Endothelial cell (in vitro differentiated cells): ENCODE results near the gene DNAJC8. TPM values are rescaled to one million over a fixed set of nuclear protein-coding genes. Genes with fewer than 3 reads are reported as not detected.

Source experiments
- DNase-seq: peaks from one replicate; pipeline ENCODE4 v3.0.0; 2021; ENCODE audit warnings: low spot score
- H3K27ac Mint-ChIP-seq: one replicate; pipeline ENCODE4 v1.8.0; 2021; ENCODE audit warnings: mixed read lengths, inconsistent platforms; ENCODE audit not compliant: unreplicated experiment
- H3K27me3 Mint-ChIP-seq: one replicate; pipeline ENCODE4 v1.8.0; 2021; ENCODE audit warnings: mild to moderate bottlenecking, moderate library complexity, mixed read lengths, inconsistent platforms; ENCODE audit not compliant: unreplicated experiment
- H3K36me3 Mint-ChIP-seq: one replicate; pipeline ENCODE4 v1.8.0; 2021; ENCODE audit warnings: mild to moderate bottlenecking, low read depth, mixed read lengths, inconsistent platforms; ENCODE audit not compliant: unreplicated experiment
- H3K4me1 Mint-ChIP-seq: one replicate; pipeline ENCODE4 v1.8.0; 2021; ENCODE audit warnings: mild to moderate bottlenecking, mixed read lengths, inconsistent platforms; ENCODE audit not compliant: unreplicated experiment
- H3K4me3 Mint-ChIP-seq: one replicate; pipeline ENCODE4 v1.8.0; 2021; ENCODE audit warnings: mild to moderate bottlenecking, mixed read lengths, inconsistent platforms; ENCODE audit not compliant: unreplicated experiment
- H3K9me3 Mint-ChIP-seq: one replicate; pipeline ENCODE4 v1.8.0; 2021; ENCODE audit warnings: mixed read lengths, inconsistent platforms; ENCODE audit not compliant: unreplicated experiment
- total RNA-seq: library from RNA; stranded (reverse); fragmentation: NEBNext Ultra II Directional; extraction: Animal tissue kit (Norgen Biotek cat#: 25700); gene quantifications from one replicate; pipeline ENCODE4 v1.2.1, GENCODE V29; 2021; ENCODE audit not compliant: unreplicated experiment
- TF ChIP-seq, protein P1 (sequence below): fragments of 200-600 bp; sonication (generic); IDR thresholded peaks from one replicate; pipeline ENCODE4 v1.5.0; 2021; ENCODE audit warnings: antibody characterized with exemption; ENCODE audit not compliant: unreplicated experiment

Gene DNAJC8
- total RNA-seq, 1 donor from 2014 or later: 99.0 TPM

DNA sequence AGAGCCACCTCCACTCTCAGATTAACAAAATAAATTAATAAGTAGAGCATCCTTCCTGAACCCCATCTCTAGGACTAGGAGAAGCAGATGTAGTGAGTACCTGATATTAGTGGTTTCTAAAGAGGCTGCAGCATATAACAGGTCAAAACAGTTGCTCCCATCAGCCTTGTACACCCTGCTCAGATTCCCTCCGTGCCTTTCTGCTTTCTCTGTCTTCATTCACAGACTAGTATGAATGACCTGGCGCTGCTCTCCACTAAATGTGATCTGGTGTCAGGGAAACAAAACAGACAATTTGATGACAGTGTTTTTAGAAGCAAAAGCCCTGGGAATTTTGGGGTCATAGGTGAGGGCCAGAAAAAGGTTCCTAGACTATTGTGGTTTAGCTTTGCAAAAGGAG is 34.8 kb upstream of the DNAJC8 start:
- Mint-ChIP-seq H3K4me1 (peaks cover 26% of the 10 kb centered on the region), H3K27me3 (peaks cover 3% of the 10 kb centered on the region), H3K9me3 (no peaks in the 10 kb centered on the region), H3K36me3 (no peaks in the 10 kb centered on the region), H3K27ac (no peak overlapping the region), H3K4me3 (no peak overlapping the region)
- no peak for DNase-seq
- TF ChIP-seq, protein P1, sequence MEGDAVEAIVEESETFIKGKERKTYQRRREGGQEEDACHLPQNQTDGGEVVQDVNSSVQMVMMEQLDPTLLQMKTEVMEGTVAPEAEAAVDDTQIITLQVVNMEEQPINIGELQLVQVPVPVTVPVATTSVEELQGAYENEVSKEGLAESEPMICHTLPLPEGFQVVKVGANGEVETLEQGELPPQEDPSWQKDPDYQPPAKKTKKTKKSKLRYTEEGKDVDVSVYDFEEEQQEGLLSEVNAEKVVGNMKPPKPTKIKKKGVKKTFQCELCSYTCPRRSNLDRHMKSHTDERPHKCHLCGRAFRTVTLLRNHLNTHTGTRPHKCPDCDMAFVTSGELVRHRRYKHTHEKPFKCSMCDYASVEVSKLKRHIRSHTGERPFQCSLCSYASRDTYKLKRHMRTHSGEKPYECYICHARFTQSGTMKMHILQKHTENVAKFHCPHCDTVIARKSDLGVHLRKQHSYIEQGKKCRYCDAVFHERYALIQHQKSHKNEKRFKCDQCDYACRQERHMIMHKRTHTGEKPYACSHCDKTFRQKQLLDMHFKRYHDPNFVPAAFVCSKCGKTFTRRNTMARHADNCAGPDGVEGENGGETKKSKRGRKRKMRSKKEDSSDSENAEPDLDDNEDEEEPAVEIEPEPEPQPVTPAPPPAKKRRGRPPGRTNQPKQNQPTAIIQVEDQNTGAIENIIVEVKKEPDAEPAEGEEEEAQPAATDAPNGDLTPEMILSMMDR: no peak

DNA sequence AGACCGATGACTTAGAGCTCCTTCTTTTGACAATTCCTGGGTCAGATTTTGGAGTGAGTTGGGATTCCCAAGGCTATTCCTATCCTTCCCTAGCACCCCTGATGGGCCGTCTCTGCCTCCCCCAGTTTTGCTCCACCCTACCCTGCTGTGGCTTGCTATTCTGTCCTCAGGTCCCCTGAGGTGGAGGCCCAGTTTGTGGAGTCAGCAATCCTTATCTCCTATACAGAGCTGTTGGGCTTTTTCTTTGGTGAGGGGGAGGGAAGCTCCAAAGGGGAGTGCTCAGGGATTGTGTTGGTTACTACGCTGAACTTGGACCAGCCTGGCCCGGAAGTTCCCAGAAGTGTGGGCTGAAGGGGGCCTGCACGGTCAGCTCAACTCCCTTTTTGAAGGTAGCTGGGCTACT is 34.1 kb upstream of the DNAJC8 start:
- H3K4me3 Mint-ChIP-seq: no peak overlapping the region
- H3K27me3 Mint-ChIP-seq: peaks cover 3% of the 10 kb centered on the region
- DNase-seq: no peak
- H3K27ac Mint-ChIP-seq: no peak overlapping the region
- no peaks in the 10 kb centered on the region for H3K9me3 Mint-ChIP-seq
- TF ChIP-seq, protein P1: no peak
- H3K36me3 Mint-ChIP-seq: no peaks in the 10 kb centered on the region
- peaks cover 26% of the 10 kb centered on the region for H3K4me1 Mint-ChIP-seq

DNA sequence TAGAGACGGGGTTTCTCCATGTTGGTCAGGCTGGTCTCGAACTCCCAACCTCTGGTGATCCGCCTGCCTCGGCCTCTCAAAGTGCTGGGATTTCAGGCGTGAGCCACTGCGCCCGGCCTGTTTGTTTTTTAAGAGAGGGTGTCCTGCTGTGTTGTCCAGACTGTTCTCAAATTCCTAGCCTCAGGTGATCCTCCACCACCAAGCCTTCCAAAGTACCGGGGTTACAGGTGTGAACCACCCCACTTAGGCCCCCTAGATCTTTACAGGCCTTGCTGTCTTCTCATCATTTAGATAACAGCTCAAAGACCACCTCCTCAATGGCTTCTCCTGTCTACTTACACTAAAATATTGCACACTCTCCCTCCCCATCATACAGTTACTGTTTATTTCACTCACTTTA is 32.7 kb upstream of the DNAJC8 start:
- Mint-ChIP-seq H3K4me1 (peaks cover 34% of the 10 kb centered on the region), H3K4me3 (no peak overlapping the region), H3K27me3 (peaks cover 6% of the 10 kb centered on the region), H3K9me3 (no peaks in the 10 kb centered on the region), H3K27ac (no peak overlapping the region), H3K36me3 (peaks cover 4% of the 10 kb centered on the region)
- DNase-seq: no peak
- TF ChIP-seq, protein P1: no peak

DNA sequence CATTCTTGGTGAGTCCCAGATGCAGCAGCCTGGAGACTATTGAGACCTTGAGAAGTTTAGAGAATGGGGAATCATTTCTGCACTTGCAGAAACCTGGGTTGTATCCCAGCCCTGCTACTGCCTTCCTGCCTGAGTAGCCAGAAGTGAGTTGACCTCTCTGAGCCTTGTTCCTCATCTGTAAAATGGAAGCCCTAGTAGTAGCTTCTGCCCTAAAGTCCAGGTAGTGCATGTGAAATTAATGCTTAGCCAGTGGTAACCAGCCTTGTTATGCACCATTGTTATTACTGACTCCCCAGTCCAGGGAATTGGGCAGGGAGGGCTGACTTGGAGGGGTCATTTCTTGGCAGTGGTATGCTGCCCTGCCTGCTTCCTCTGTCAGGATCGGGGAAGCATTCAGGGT is 32.1 kb upstream of the DNAJC8 start:
- DNase-seq: no peak
- H3K27me3 Mint-ChIP-seq: peaks cover 6% of the 10 kb centered on the region
- H3K27ac Mint-ChIP-seq: no peak overlapping the region
- H3K4me3 Mint-ChIP-seq: no peak overlapping the region
- peaks cover 4% of the 10 kb centered on the region for H3K36me3 Mint-ChIP-seq
- H3K9me3 Mint-ChIP-seq: no peaks in the 10 kb centered on the region
- H3K4me1 Mint-ChIP-seq: peaks cover 34% of the 10 kb centered on the region
- TF ChIP-seq, protein P1: no peak

DNA sequence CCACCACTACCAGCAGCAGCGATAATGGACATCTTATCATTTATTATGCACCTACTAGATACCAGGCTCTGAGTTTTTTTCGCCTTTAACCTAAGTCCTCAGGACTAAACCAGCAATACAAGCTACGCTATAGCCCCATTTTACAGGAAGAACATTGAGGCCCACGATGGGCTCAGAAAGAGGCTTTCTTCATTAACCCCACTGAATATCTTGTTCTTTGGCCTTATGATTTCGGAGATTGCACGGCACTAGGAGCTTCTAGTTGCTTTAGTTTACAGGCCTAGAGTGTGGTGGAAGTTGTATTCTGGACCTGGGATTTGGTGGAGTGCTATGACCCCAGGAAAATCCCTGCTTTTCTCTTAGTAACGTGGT is 28.0 kb upstream of the DNAJC8 start:
- TF ChIP-seq, protein P1: no peak
- peaks cover 4% of the 10 kb centered on the region for H3K36me3 Mint-ChIP-seq

More for the DNA sequence above, 28.0 kb upstream of the DNAJC8 start:
- Mint-ChIP-seq H3K27ac (no peak overlapping the region), H3K4me1 (peaks cover 25% of the 10 kb centered on the region), H3K9me3 (no peaks in the 10 kb centered on the region), H3K4me3 (peak overlapping the region; percentile 94), H3K27me3 (peaks cover 13% of the 10 kb centered on the region)
- no peak for DNase-seq
